GM12878 (cell line): ENCODE data around the gene NKIRAS1. TPM values are rescaled to one million over a fixed set of nuclear protein-coding genes. Genes with fewer than 3 reads are reported as not detected.
"Not testable (repeated sequence)": the region's sequence is repeated elsewhere in the genome, so short reads cannot be mapped to it uniquely, and the experiment has no call there.

Experiments
- ATAC-seq: fragments of 200-7000 bp; cut with Tn5 transposase; 3 replicates; pipeline ENCODE4 v1.9.1; 2020; ENCODE audit warnings: mild to moderate bottlenecking, moderate library complexity
- BruUV-seq: library from RNA; stranded (reverse); fragments of 400-500 nt; replicated peaks from 2 replicates; lab custom pipeline; 2021; lab: Mats Ljungman, UMichigan
- CTCF ChIA-PET: fragments of 300-600 bp; sonication (Branson Sonifier 250); formaldehyde crosslinking; extraction: SDS; loops from one replicate; lab custom pipeline; 2021; ENCODE audit warnings: inconsistent platforms; lab: Yijun Ruan, JAX
- POLR2A ChIA-PET: fragments of 350-600 bp; formaldehyde crosslinking; extraction: SDS; loops from one replicate; lab custom pipeline; 2021; ENCODE audit warnings: inconsistent platforms; lab: Charles Lee
- RAD21 ChIA-PET: fragments of 300-600 bp; sonication (Branson Sonifier 250); formaldehyde crosslinking; loops from one replicate; lab custom pipeline; 2023; ENCODE audit warnings: antibody characterized with exemption; ENCODE audit not compliant: unreplicated experiment; lab: Charles Lee
- SMC1A ChIA-PET: fragments of 300-600 bp; sonication (Branson Sonifier 250); formaldehyde crosslinking; loops from one replicate; lab custom pipeline; 2023; ENCODE audit not compliant: unreplicated experiment, uncharacterized antibody; lab: Charles Lee
- DNase-seq: peaks from one replicate; pipeline ENCODE4 v3.0.0-alpha.2; 2011; ENCODE audit warnings: low read depth, low spot score
- FAIRE-seq: peaks from 3 replicates; lab custom pipeline; 2011; peaks lifted over from hg19 to GRCh38; lab: Jason Lieb, UNC
- H2AFZ ChIP-seq: 2 replicates; pipeline ENCODE4 v1.6.0; 2011; ENCODE audit warnings: low read depth, low read length, control low read depth; ENCODE audit not compliant: control insufficient read depth
- H3K27ac ChIP-seq: 2 replicates; pipeline ENCODE4 v1.5.1; 2011; ENCODE audit warnings: control low read depth; ENCODE audit not compliant: control insufficient read depth, insufficient read depth
- H3K27me3 ChIP-seq, 2 experiments: replicated peaks in 1 of 2; 2 replicates each; pipeline versions ENCODE4 v1.6.0 to v1.6.1; 2011; ENCODE audit warnings: low read length in 1 of 2; ENCODE audit not compliant: control insufficient read depth in 2 of 2, insufficient read depth in 2 of 2
- H3K36me3 ChIP-seq, 2 experiments: 2 replicates each; pipeline ENCODE4 v1.5.1; 2011; ENCODE audit warnings: low read length in 1 of 2; ENCODE audit not compliant: control insufficient read depth in 2 of 2, insufficient read depth in 2 of 2
- H3K4me1 ChIP-seq: 2 replicates; pipeline ENCODE4 v1.6.1; 2011; ENCODE audit warnings: mild to moderate bottlenecking, low read length, moderate library complexity, mixed read lengths; ENCODE audit not compliant: control insufficient read depth, insufficient read depth
- H3K4me2 ChIP-seq: 2 replicates; pipeline ENCODE4 v1.6.0; 2011; ENCODE audit warnings: control low read depth; ENCODE audit not compliant: control insufficient read depth, insufficient read depth
- H3K4me3 ChIP-seq: fragments of 200-600 bp; sonication (generic); 2 replicates; pipeline ENCODE4 v1.5.1; 2016
- H3K79me2 ChIP-seq: 2 replicates; pipeline ENCODE4 v1.6.0; 2011; ENCODE audit warnings: low read length; ENCODE audit not compliant: control insufficient read depth, insufficient read depth
- H3K9ac ChIP-seq: 2 replicates; pipeline ENCODE4 v1.8.0; 2011; ENCODE audit warnings: low read length, control low read depth, mixed read lengths; ENCODE audit not compliant: control insufficient read depth, insufficient read depth
- H3K9me3 ChIP-seq: replicated peaks from 3 replicates; pipeline ENCODE4 v1.5.1; 2011; ENCODE audit warnings: mild to moderate bottlenecking, low read length; ENCODE audit not compliant: control insufficient read depth, insufficient read depth
- H4K20me1 ChIP-seq: 2 replicates; pipeline ENCODE4 v1.6.0; 2011; ENCODE audit not compliant: control insufficient read depth, insufficient read depth
- BACH1 ChIP-seq: fragments of 450-650 bp; IDR thresholded peaks from 2 replicates; pipeline ENCODE4 v1.6.1; 2017; ENCODE audit warnings: mild to moderate bottlenecking, borderline replicate concordance
- BHLHE40 ChIP-seq, 2 experiments: fragments of 450-650 bp in 1 of 2; IDR thresholded peaks; 2 replicates each; pipeline ENCODE4 v1.6.1; 2011 to 2017; ENCODE audit warnings: low read depth in 2 of 2, borderline replicate concordance in 1 of 2, improper control_type of control experiment in 1 of 2, low read length in 1 of 2, mild to moderate bottlenecking in 1 of 2
- CHD2 ChIP-seq: IDR thresholded peaks from 2 replicates; pipeline ENCODE4 v1.6.1; 2011; ENCODE audit warnings: low read depth, low read length, improper control_type of control experiment, borderline replicate concordance
- E4F1 ChIP-seq: fragments of 450-650 bp; IDR thresholded peaks from 2 replicates; pipeline ENCODE4 v1.6.1; 2018; ENCODE audit warnings: borderline replicate concordance, mild to moderate bottlenecking; ENCODE audit not compliant: partially characterized antibody
- EZH2 ChIP-seq: IDR thresholded peaks from 2 replicates; pipeline ENCODE4 v1.6.1; 2012; ENCODE audit warnings: low read depth, mild to moderate bottlenecking, control low read depth, inconsistent platforms, low read length, borderline replicate concordance; ENCODE audit not compliant: control insufficient read depth
- FOXK2 ChIP-seq: fragments of 450-650 bp; IDR thresholded peaks from 2 replicates; pipeline ENCODE4 v1.6.1; 2017; ENCODE audit warnings: mild to moderate bottlenecking, moderate library complexity
- HCFC1 ChIP-seq: fragments of 150-350 bp; IDR thresholded peaks from 2 replicates; pipeline ENCODE4 v1.6.1; 2014; ENCODE audit warnings: low read length
- HDGF ChIP-seq: fragments of 450-650 bp; IDR thresholded peaks from 2 replicates; pipeline ENCODE4 v1.6.1; 2016; ENCODE audit warnings: antibody characterized with exemption
- LARP7 ChIP-seq: fragments of 450-650 bp; IDR thresholded peaks from 2 replicates; pipeline ENCODE4 v1.6.1; 2017; ENCODE audit warnings: mild to moderate bottlenecking
- RUNX3 ChIP-seq: IDR thresholded peaks from 2 replicates; pipeline ENCODE4 v1.6.1; 2012; ENCODE audit warnings: low read length, inconsistent platforms
- TCF7 ChIP-seq: IDR thresholded peaks from 2 replicates; pipeline ENCODE4 v1.6.1; 2014; ENCODE audit warnings: antibody characterized with exemption, borderline replicate concordance
- ZNF217 ChIP-seq: fragments of 450-650 bp; IDR thresholded peaks from 2 replicates; pipeline ENCODE4 v1.6.1; 2017; ENCODE audit warnings: antibody characterized with exemption, mild to moderate bottlenecking
- WGBS: methylation state at CpG from one replicate; pipeline ENCODE4 v1.1.6; 2016; ENCODE audit warnings: low lambda C conversion rate; ENCODE audit not compliant: insufficient replicate concordance, insufficient coverage; ENCODE audit errors: missing lambda C conversion rate; 5-methylcytosine and 5-hydroxymethylcytosine counted together
- in situ Hi-C: fragments of 300-500 bp; cut with MboI; formaldehyde crosslinking; loops from 9 replicates; pipeline ENCODE4 v1.14.3; 2018; ENCODE audit warnings: mixed read lengths
- intact Hi-C: fragments of 100-400 bp; cut with micrococcal nuclease; formaldehyde crosslinking; loops from one replicate; pipeline ENCODE4 v1.14.2; 2022; ENCODE audit not compliant: unreplicated experiment
- polyA plus RNA-seq, 11 experiments: library from polyadenylated mRNA; depleted of rRNA in 4 of 11; unstranded in 6 of 11; stranded (reverse) in 5 of 11; fragments of >200 nt; fragmentation: Nextera tagmentation in 4 of 11; fragmentation: Illumina TruSeq in 1 of 11; extraction: Ambion mirVana in 4 of 11; extraction: Trizol in 1 of 11; gene quantifications; 1 replicate in 1 of 11; 2 replicates in 10 of 11; pipeline versions ENCODE4 v1.2.1 to v1.2.3, GENCODE V29; 2011 to 2016; ENCODE audit warnings: inconsistent platforms in 2 of 11, missing spikeins in 2 of 11, low read depth in 1 of 11
- total RNA-seq, 4 experiments: library from RNA; depleted of rRNA in 3 of 4; stranded (reverse); fragments of >200 nt in 3 of 4; fragmentation: Illumina TruSeq in 1 of 4; extraction: Trizol in 1 of 4; gene quantifications; 2 replicates each; pipeline versions ENCODE4 v1.2.1 to v1.2.3, GENCODE V29; 2013 to 2021

Gene NKIRAS1
- total and polyA plus RNA-seq, 10 of the 15 experiments (the other 5 are each of a cell fraction or from before 2014, with no cell fraction given) = 7.1 to 17.9 (median 10.9) TPM

- Histone ChIP-seq H3K4me2 (peak overlapping the region; percentile 38), H3K9ac (no peak overlapping the region)
- no TSS peak for BruUV-seq
- no peak for ATAC-seq
- CTCF ChIA-PET = interaction anchor here (1.0 to 10.9 kb wide), 4 partner anchors 10 to 25 kb away, joined by 3 to 94 read pairs (median 6); no protein-coding TSS in a partner anchor
- in situ Hi-C loops = no loop called here
- intact Hi-C loops = no loop called here
- POLR2A ChIA-PET = interaction anchor here (0.6 to 4.5 kb wide), 2 partner anchors 27 to 29 kb away, joined by 3 to 14 read pairs; no protein-coding TSS in a partner anchor
- no peak for TF ChIP-seq E4F1
- no peak for TF ChIP-seq TCF7
- no peak for TF ChIP-seq BHLHE40 (IDR thresholded peaks at IDR 0.05; ENCODE audit: borderline replicate concordance in 1 of 2, low read depth in 2 of 2, low read length in 1 of 2)
- TF ChIP-seq BACH1 = no peak
- TF ChIP-seq RUNX3 = no peak
- TF ChIP-seq CHD2 = no peak
- TF ChIP-seq LARP7 = no peak
- TF ChIP-seq EZH2 = no peak
- TF ChIP-seq HDGF = no peak
- TF ChIP-seq HCFC1 = no peak
- no peak for TF ChIP-seq FOXK2
- no peak for TF ChIP-seq ZNF217
- TF ChIP-seq, all 136 proteins: peak for 0
- FAIRE-seq (no peak), DNase-seq (no peak)
- peaks cover 6 to 8% of the 10 kb centered on the region in 2 experiments for H3K36me3 ChIP-seq
- 91% methylated on average over 3 of the region's 3 CpGs for WGBS
- peak overlapping the region; percentile 66 for H3K27ac ChIP-seq
- peak overlapping the region; percentile 49; the same call in 1 of the 2 replicates for H3K4me3 ChIP-seq
- peaks cover 5% of the 10 kb centered on the region; the same call in 2 of the 3 replicates for H3K9me3 ChIP-seq
- 0 out of 2 replicates have a peak, but pooled peaks cover 3% of the 10 kb centered on the region for H4K20me1 ChIP-seq
- ChIA-PET RAD21 (interaction anchor here (0.6 to 7.2 kb wide), 5 partner anchors 10 to 47 kb away, joined by 3 to 62 read pairs (median 3); no protein-coding TSS in a partner anchor), SMC1A (interaction anchor here (0.7 to 13.0 kb wide), 8 partner anchors 9 to 95 kb away, joined by 4 to 171 read pairs (median 8); partner anchors contain the start of genes NKIRAS1 and RPL15)
- H3K4me1 ChIP-seq = peaks cover 30% of the 10 kb centered on the region
- no peak overlapping the region for H2AFZ ChIP-seq
- H3K27me3 ChIP-seq = no peaks in the 10 kb centered on the region
- peaks cover 83% of the 10 kb centered on the region for H3K79me2 ChIP-seq
These were observed 60.5 kb downstream of the NKIRAS1 start for GRCh38 chr3:23856286-23856685.

- ATAC-seq, H3K4me1 ChIP-seq, H3K36me3 ChIP-seq, H3K27ac ChIP-seq, H2AFZ ChIP-seq, H4K20me1 ChIP-seq, H3K4me3 ChIP-seq, BruUV-seq, FAIRE-seq, H3K9ac ChIP-seq, DNase-seq, H3K27me3 ChIP-seq, intact Hi-C loops, H3K4me2 ChIP-seq, H3K9me3 ChIP-seq, in situ Hi-C loops: not testable (repeated sequence)
- ChIA-PET SMC1A (interaction anchor here (1.3 to 4.1 kb wide), 4 partner anchors 10 to 28 kb away, joined by 5 to 20 read pairs (median 6); no protein-coding TSS in a partner anchor), CTCF (interaction anchor here (1.9 to 2.2 kb wide), 2 partner anchors 13 to 15 kb away, joined by 7 to 8 read pairs; no protein-coding TSS in a partner anchor), POLR2A (interaction anchor here (2.2 kb wide), 1 partner anchor 13 kb away, joined by 8 read pairs; no protein-coding TSS in a partner anchor), RAD21 (interaction anchor here (1.1 to 1.3 kb wide), 2 partner anchors 13 to 15 kb away, joined by 3 read pairs; no protein-coding TSS in a partner anchor)
- H3K79me2 ChIP-seq = peaks cover 82% of the 10 kb centered on the region
- 100% methylated on average over 2 of the region's 2 CpGs for WGBS
These were observed 67.3 kb downstream of the NKIRAS1 start for GRCh38 chr3:23849462-23849861.
